ENCODE data around the gene GRIA4. TPM values are rescaled to one million over a fixed set of nuclear protein-coding genes. Genes with fewer than 3 reads are reported as not detected.

The GRIA4 gene
- total RNA-seq, 1 donor from 2014 or later: 3.7 TPM

- H3K9ac ChIP-seq: no peak overlapping the region
- no peak for DNase-seq (ENCODE audit: low spot score)
- H3K27me3 ChIP-seq: no peaks in the 10 kb centered on the region
- H3K27ac Mint-ChIP-seq: no peak overlapping the region
- no peaks in the 10 kb centered on the region for H3K36me3 ChIP-seq
- H2AFZ ChIP-seq (replicated peaks): no peak overlapping the region
- H3K79me2 ChIP-seq (ENCODE audit: low read depth): peaks cover 87% of the 10 kb centered on the region
- H3K9me3 ChIP-seq (ENCODE audit: low read depth): no peaks in the 10 kb centered on the region
- H3K4me3 ChIP-seq: no peak overlapping the region
- peaks cover 3% of the 10 kb centered on the region for H3F3A ChIP-seq (ENCODE audit: low read depth)
- peaks cover 36% of the 10 kb centered on the region for H3K4me1 Mint-ChIP-seq
- peaks cover 29% of the 10 kb centered on the region for H3K4me1 ChIP-seq
- H3K4me3 Mint-ChIP-seq: no peak overlapping the region
- peaks cover 23% of the 10 kb centered on the region for H3K36me3 Mint-ChIP-seq
- no peak overlapping the region for H3K27ac ChIP-seq
- no peaks in the 10 kb centered on the region for H3K27me3 Mint-ChIP-seq (ENCODE audit: insufficient read depth, low read depth)
- H4K20me1 ChIP-seq (ENCODE audit: low read depth): peaks cover 16% of the 10 kb centered on the region
- TF ChIP-seq EZH2phosphoT487 (IDR thresholded peaks at IDR 0.05) (no peak), EZH2 (IDR thresholded peaks at IDR 0.05) (no peak), CTCF (IDR thresholded peaks at IDR 0.05) (no peak)
- H3K4me2 ChIP-seq: no peak overlapping the region
- no peaks in the 10 kb centered on the region for H3K9me3 Mint-ChIP-seq
These were observed 407.2 kb downstream of the GRIA4 start for GRCh38 chr11:106017093-106017492.

GRCh38 chr11:106021181-106021966 is 411.5 kb downstream of the GRIA4 start:
- DNase-seq (ENCODE audit: low spot score): no peak
- no peak overlapping the region for H3K27ac Mint-ChIP-seq
- H3K9me3 Mint-ChIP-seq: no peaks in the 10 kb centered on the region
- Histone ChIP-seq H3K9me3 (ENCODE audit: low read depth) (no peaks in the 10 kb centered on the region), H4K20me1 (ENCODE audit: low read depth) (peaks cover 7% of the 10 kb centered on the region), H3K36me3 (no peaks in the 10 kb centered on the region), H3F3A (ENCODE audit: low read depth) (no peaks in the 10 kb centered on the region), H3K27ac (no peak overlapping the region), H3K4me1 (peaks cover 21% of the 10 kb centered on the region), H3K79me2 (ENCODE audit: low read depth) (peaks cover 57% of the 10 kb centered on the region), H3K27me3 (no peaks in the 10 kb centered on the region), H3K9ac (peak overlapping the region; percentile 56), H2AFZ (replicated peaks) (peak overlapping the region; percentile 89), H3K4me3 (peak overlapping the region; percentile 92), H3K4me2 (peak overlapping the region; percentile 85)
- peak overlapping the region; percentile 99 for H3K4me3 Mint-ChIP-seq
- H3K36me3 Mint-ChIP-seq: peaks cover 12% of the 10 kb centered on the region
- no peak for TF ChIP-seq CTCF (IDR thresholded peaks at IDR 0.05)
- TF ChIP-seq EZH2 (IDR thresholded peaks at IDR 0.05): no peak
- TF ChIP-seq EZH2phosphoT487 (IDR thresholded peaks at IDR 0.05): no peak
- H3K27me3 Mint-ChIP-seq (ENCODE audit: insufficient read depth, low read depth): no peaks in the 10 kb centered on the region
- H3K4me1 Mint-ChIP-seq: peaks cover 22% of the 10 kb centered on the region

DNA sequence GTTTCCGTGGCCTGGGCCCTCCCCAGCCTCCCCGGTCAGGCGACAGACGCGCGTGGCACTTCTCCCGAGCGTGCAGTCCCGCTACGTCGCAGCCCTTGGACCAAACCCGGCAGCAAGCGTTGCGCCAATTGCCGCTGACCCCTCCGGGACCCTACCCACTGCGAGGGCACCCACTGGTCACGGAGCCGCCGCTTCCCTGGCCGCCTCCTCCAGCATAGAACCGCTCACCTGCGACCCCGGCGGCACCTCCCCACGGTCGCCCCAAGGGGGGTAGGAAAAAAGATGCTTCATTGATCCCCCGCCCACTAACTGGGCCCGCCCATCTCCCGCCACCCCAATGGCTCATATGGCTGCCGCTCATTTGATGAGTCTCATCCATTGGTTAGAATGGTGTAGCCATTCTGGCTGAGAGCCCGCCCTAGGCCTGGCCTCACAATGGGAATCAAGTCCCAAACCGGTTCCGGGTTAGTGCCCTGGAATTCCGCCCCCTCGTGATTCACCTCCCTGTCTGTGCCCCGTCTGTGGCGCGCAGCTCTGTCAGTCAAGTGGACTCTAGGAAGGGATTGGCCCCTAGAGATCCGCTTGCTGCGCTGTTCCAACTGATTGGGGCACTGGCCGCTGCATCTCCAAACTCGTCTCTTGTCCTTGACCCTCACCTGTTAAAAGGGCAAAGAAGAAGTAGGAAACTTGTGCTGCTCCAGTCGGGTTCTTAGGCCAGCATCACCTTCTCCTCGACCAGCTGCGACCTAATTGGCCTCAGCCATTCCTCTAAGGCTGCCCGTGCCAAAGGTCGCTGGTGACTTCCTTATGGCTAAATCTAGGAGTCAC is 412.3 kb downstream of the GRIA4 start, which contains the start of gene MSANTD4:
Gene MSANTD4, minus strand, starts transcription at position 274 of the 828 bp plus-strand sequence. CDS start 11,323 bp downstream, outside the sequence.
- H3K4me3 Mint-ChIP-seq: peak within 1 kb of the TSS; percentile 99
- H3K27ac Mint-ChIP-seq: peak within 1 kb of the TSS; percentile 98

More for the DNA sequence above, 412.3 kb downstream of the GRIA4 start, which contains the start of gene MSANTD4:
- H3K27me3 ChIP-seq: no peaks in the 10 kb centered on the region
- peak; percentile 99 for DNase-seq (ENCODE audit: low spot score)
- peaks cover 22% of the 10 kb centered on the region for H3K4me1 Mint-ChIP-seq
- peak within 1 kb of the TSS; percentile 89 for H2AFZ ChIP-seq (replicated peaks)
- peak within 1 kb of the TSS; percentile 85 for H3K4me2 ChIP-seq
- H3K9me3 Mint-ChIP-seq: no peaks in the 10 kb centered on the region
- H3K9me3 ChIP-seq (ENCODE audit: low read depth): no peaks in the 10 kb centered on the region
- peaks cover 12% of the 10 kb centered on the region for H3K36me3 Mint-ChIP-seq
- peaks cover 21% of the 10 kb centered on the region for H3K4me1 ChIP-seq
- H3K79me2 ChIP-seq (ENCODE audit: low read depth): peaks cover 49% of the 10 kb centered on the region
- H3K27ac ChIP-seq: no peak within 1 kb of the TSS
- no peaks in the 10 kb centered on the region for H4K20me1 ChIP-seq (ENCODE audit: low read depth)
- peak within 1 kb of the TSS; percentile 56 for H3K9ac ChIP-seq
- H3K4me3 ChIP-seq: peak within 1 kb of the TSS; percentile 92
- no peaks in the 10 kb centered on the region for H3K27me3 Mint-ChIP-seq (ENCODE audit: insufficient read depth, low read depth)
- no peaks in the 10 kb centered on the region for H3K36me3 ChIP-seq
- no peak for TF ChIP-seq CTCF (IDR thresholded peaks at IDR 0.05)
- no peak for TF ChIP-seq EZH2 (IDR thresholded peaks at IDR 0.05)
- no peak for TF ChIP-seq EZH2phosphoT487 (IDR thresholded peaks at IDR 0.05)
- H3F3A ChIP-seq (ENCODE audit: low read depth): no peaks in the 10 kb centered on the region

All from neural progenitor cell (in vitro differentiated cells).